Parathyroid adenoma (tissue), 2 donors: ENCODE data around the gene HOXA7.
A peak's percentile ranks its signal among the peaks of the same experiment; 100 is the strongest.

Experiments used
- H2AFZ ChIP-seq: fragments of 300-600 bp; sonication (generic); one replicate; pipeline ENCODE4 v1.7.0; 2017; ENCODE audit warnings: antibody characterized with exemption, mild to moderate bottlenecking
- H3K27ac ChIP-seq: fragments of 300-600 bp; sonication (generic); one replicate; pipeline ENCODE4 v1.7.0; 2017
- H3K27me3 ChIP-seq: fragments of 300-600 bp; sonication (generic); one replicate; pipeline ENCODE4 v1.7.0; 2017; ENCODE audit warnings: low read length; ENCODE audit not compliant: control insufficient read depth, insufficient read depth
- H3K36me3 ChIP-seq: fragments of 300-600 bp; sonication (generic); one replicate; pipeline ENCODE4 v1.7.0; 2017; ENCODE audit warnings: low read length; ENCODE audit not compliant: control insufficient read depth, insufficient read depth
- H3K4me1 ChIP-seq: fragments of 300-600 bp; sonication (generic); one replicate; pipeline ENCODE4 v1.7.0; 2017; ENCODE audit warnings: control low read depth
- H3K4me2 ChIP-seq: fragments of 300-600 bp; sonication (generic); one replicate; pipeline ENCODE4 v1.7.0; 2017; ENCODE audit warnings: low read length
- H3K4me3 ChIP-seq: fragments of 300-600 bp; sonication (generic); one replicate; pipeline ENCODE4 v1.7.0; 2017; ENCODE audit warnings: low read depth, low read length
- H3K79me2 ChIP-seq: fragments of 300-600 bp; sonication (generic); one replicate; pipeline ENCODE4 v1.7.0; 2017; ENCODE audit warnings: control low read depth
- H3K9ac ChIP-seq: fragments of 300-600 bp; sonication (generic); one replicate; pipeline ENCODE4 v1.7.0; 2017; ENCODE audit warnings: mild to moderate bottlenecking
- H3K9me3 ChIP-seq: fragments of 300-600 bp; sonication (generic); one replicate; pipeline ENCODE4 v1.7.0; 2017; ENCODE audit warnings: low read length; ENCODE audit not compliant: control insufficient read depth
- CTCF ChIP-seq: fragments of 300-600 bp; sonication (generic); IDR thresholded peaks from one replicate; pipeline ENCODE4 v1.7.0; 2017; ENCODE audit warnings: antibody characterized with exemption, mild to moderate bottlenecking
- donor health status: primary hyperparathyroidism.

The HOXA7 gene

GRCh38 chr7:27116031-27116961, 40.2 kb downstream of the HOXA7 start:
- Histone ChIP-seq H3K79me2 (no peaks in the 10 kb centered on the region), H3K36me3 (no peaks in the 10 kb centered on the region), H3K4me2 (peak overlapping the region; percentile 72), H3K4me1 (no peaks in the 10 kb centered on the region), H3K4me3 (peak overlapping the region; percentile 75), H3K27me3 (no peaks in the 10 kb centered on the region), H3K9ac (no peak overlapping the region), H2AFZ (no peak overlapping the region), H3K9me3 (no peaks in the 10 kb centered on the region), H3K27ac (peak overlapping the region; percentile 9)
- no peak for TF ChIP-seq CTCF

GRCh38 chr7:27115221-27116026, 41.1 kb downstream of the HOXA7 start:
- Histone ChIP-seq H3K4me1 (no peaks in the 10 kb centered on the region), H3K4me3 (peak overlapping the region; percentile 75), H3K27ac (peak overlapping the region; percentile 43)

GRCh38 chr7:27114881-27115220, 41.6 kb downstream of the HOXA7 start:
- Histone ChIP-seq H3K9ac (no peak overlapping the region), H3K27ac (no peak overlapping the region), H2AFZ (no peak overlapping the region), H3K4me3 (peak overlapping the region; percentile 75), H3K9me3 (no peaks in the 10 kb centered on the region), H3K36me3 (no peaks in the 10 kb centered on the region), H3K4me2 (peak overlapping the region; percentile 72), H3K79me2 (no peaks in the 10 kb centered on the region), H3K4me1 (no peaks in the 10 kb centered on the region), H3K27me3 (no peaks in the 10 kb centered on the region)
- no peak for TF ChIP-seq CTCF

More at GRCh38 chr7:27115221-27116026, 41.1 kb downstream of the HOXA7 start:
- Histone ChIP-seq H3K9ac (no peak overlapping the region), H3K4me2 (peak overlapping the region; percentile 72), H2AFZ (no peak overlapping the region), H3K9me3 (no peaks in the 10 kb centered on the region), H3K79me2 (no peaks in the 10 kb centered on the region), H3K27me3 (no peaks in the 10 kb centered on the region), H3K36me3 (no peaks in the 10 kb centered on the region)
- TF ChIP-seq CTCF, result no peak

GRCh38 chr7:27113991-27114769, 42.3 kb downstream of the HOXA7 start:
- Histone ChIP-seq H3K36me3 (no peaks in the 10 kb centered on the region), H3K9me3 (no peaks in the 10 kb centered on the region), H2AFZ (no peak overlapping the region), H3K4me3 (peak overlapping the region; percentile 61), H3K27me3 (no peaks in the 10 kb centered on the region), H3K4me1 (no peaks in the 10 kb centered on the region), H3K79me2 (no peaks in the 10 kb centered on the region), H3K9ac (no peak overlapping the region), H3K27ac (peak overlapping the region; percentile 60), H3K4me2 (peak overlapping the region; percentile 54)
- no peak for TF ChIP-seq CTCF
